GM06990 (cell line): ENCODE results near the gene HDC.

Source experiments
- DNase-seq: peaks from one replicate; pipeline ENCODE4 v3.0.0-alpha.2; 2011; ENCODE audit not compliant: insufficient read length; ENCODE audit errors: extremely low read depth
- H3K27me3 ChIP-seq: replicated peaks from 2 replicates; pipeline ENCODE4 v1.6.0; 2011; ENCODE audit warnings: low read length; ENCODE audit not compliant: control insufficient read depth, insufficient read depth
- H3K36me3 ChIP-seq: 2 replicates; pipeline ENCODE4 v1.5.1; 2011; ENCODE audit warnings: low read length; ENCODE audit not compliant: control insufficient read depth, insufficient read depth
- H3K4me3 ChIP-seq: replicated peaks from 2 replicates; pipeline ENCODE4 v1.5.1; 2011; ENCODE audit warnings: low read depth, mild to moderate bottlenecking, control low read depth, low read length
- CTCF ChIP-seq: IDR thresholded peaks from 2 replicates; pipeline ENCODE4 v1.5.1; 2011; ENCODE audit warnings: low read length, control low read depth, mild to moderate bottlenecking, inconsistent platforms; ENCODE audit not compliant: insufficient read depth, poor library complexity, severe bottlenecking

The HDC gene

GRCh38 chr15:50218291-50218690 lies 47.2 kb downstream of the HDC start:
- TF ChIP-seq CTCF = no peak
- Histone ChIP-seq H3K27me3 (no peaks in the 10 kb centered on the region), H3K4me3 (no peak overlapping the region), H3K36me3 (no peaks in the 10 kb centered on the region)
- DNase-seq = no peak

- H3K27me3 ChIP-seq = no peaks in the 10 kb centered on the region
- H3K36me3 ChIP-seq = no peaks in the 10 kb centered on the region
- DNase-seq = no peak
- H3K4me3 ChIP-seq = no peak overlapping the region
- no peak for TF ChIP-seq CTCF
These were observed 54.9 kb downstream of the HDC start for GRCh38 chr15:50210462-50211157.

GRCh38 chr15:50209809-50210208 lies 55.7 kb downstream of the HDC start:
- no peak for TF ChIP-seq CTCF
- no peaks in the 10 kb centered on the region for H3K27me3 ChIP-seq
- no peaks in the 10 kb centered on the region for H3K36me3 ChIP-seq
- no peak overlapping the region for H3K4me3 ChIP-seq
- no peak for DNase-seq

GRCh38 chr15:50206020-50206419 lies 59.5 kb downstream of the HDC start:
- no peaks in the 10 kb centered on the region for H3K36me3 ChIP-seq
- no peak for TF ChIP-seq CTCF
- no peak overlapping the region for H3K4me3 ChIP-seq
- no peak for DNase-seq
- no peaks in the 10 kb centered on the region for H3K27me3 ChIP-seq

GRCh38 chr15:50202003-50202402 lies 63.5 kb downstream of the HDC start:
- H3K4me3 ChIP-seq = no peak overlapping the region
- H3K36me3 ChIP-seq = no peaks in the 10 kb centered on the region
- no peak for DNase-seq
- H3K27me3 ChIP-seq = no peaks in the 10 kb centered on the region
- TF ChIP-seq CTCF = no peak

- Histone ChIP-seq H3K36me3 (no peaks in the 10 kb centered on the region), H3K4me3 (no peak overlapping the region), H3K27me3 (no peaks in the 10 kb centered on the region)
- no peak for DNase-seq
- no peak for TF ChIP-seq CTCF
These were observed 72.5 kb downstream of the HDC start for GRCh38 chr15:50192926-50193620.
